HEK293 (cell line): ENCODE measurements around the gene NKAPL.
A peak's percentile ranks its signal among the peaks of the same experiment; 100 is the strongest.

Experiments used
- CTCF ChIA-PET: fragments of 350-600 bp; formaldehyde crosslinking; extraction: SDS; loops from one replicate; lab custom pipeline; 2021; ENCODE audit warnings: antibody characterized with exemption; lab: Yijun Ruan, JAX
- POLR2A ChIA-PET: fragments of 300-600 bp; formaldehyde crosslinking; extraction: SDS; loops from one replicate; lab custom pipeline; 2020; ENCODE audit warnings: antibody characterized with exemption, inconsistent platforms; lab: Yijun Ruan, JAX
- H3K27ac ChIP-seq: fragments of 200-500 bp; sonication (Bioruptor generic); 2 replicates; pipeline ENCODE4 v1.5.1; 2014; ENCODE audit warnings: low read depth, low read length, control low read depth, inconsistent platforms; ENCODE audit errors: extremely low read depth
- H3K36me3 ChIP-seq, 2 experiments: fragments of 200-500 bp in 1 of 2; sonication (Bioruptor generic) in 1 of 2; 1 replicate in 1 of 2; 2 replicates in 1 of 2; pipeline ENCODE4 v1.5.1; 2014 to 2017; ENCODE audit warnings: inconsistent platforms in 2 of 2, low read length in 2 of 2; ENCODE audit not compliant: control insufficient read depth in 2 of 2, insufficient read depth in 1 of 2
- H3K4me1 ChIP-seq: fragments of 200-500 bp; sonication (Bioruptor generic); 2 replicates; pipeline ENCODE4 v1.5.1; 2014; ENCODE audit warnings: mild to moderate bottlenecking, low read length, inconsistent platforms; ENCODE audit not compliant: control insufficient read depth, insufficient read depth
- H3K4me3 ChIP-seq: 2 replicates; pipeline ENCODE4 v1.5.1; 2011; ENCODE audit warnings: low read depth, mild to moderate bottlenecking, control low read depth, low read length, moderate library complexity
- H3K9me3 ChIP-seq: fragments of 200-500 bp; sonication (Bioruptor generic); 2 replicates; pipeline ENCODE4 v1.5.1; 2014; ENCODE audit warnings: low read depth, low read length, inconsistent platforms; ENCODE audit not compliant: control insufficient read depth, insufficient read depth
- INSM2 ChIP-seq: fragments of 450-650 bp; formaldehyde crosslinking; IDR thresholded peaks from 2 replicates; pipeline ENCODE4 v1.5.1; 2016; ENCODE audit warnings: missing biosample characterization, missing genetic modification characterization
- PRDM1 ChIP-seq: fragments of 450-650 bp; formaldehyde crosslinking; IDR thresholded peaks from 2 replicates; pipeline ENCODE4; 2016; ENCODE audit warnings: missing biosample characterization, missing genetic modification characterization
- PRDM4 ChIP-seq: fragments of 450-650 bp; formaldehyde crosslinking; IDR thresholded peaks from 2 replicates; pipeline ENCODE4 v1.5.1; 2017; ENCODE audit warnings: missing biosample characterization, missing genetic modification characterization
- SETDB1 ChIP-seq: IDR thresholded peaks from one replicate; pipeline ENCODE4 v1.6.1; 2017; ENCODE audit warnings: mild to moderate bottlenecking, low read length, moderate library complexity, mixed read lengths; ENCODE audit not compliant: insufficient read length
- SP3 ChIP-seq: fragments of 450-650 bp; formaldehyde crosslinking; IDR thresholded peaks from 2 replicates; pipeline ENCODE4 v1.5.1; 2016; ENCODE audit warnings: missing biosample characterization, missing genetic modification characterization
- ZFP41 ChIP-seq: fragments of 450-650 bp; formaldehyde crosslinking; IDR thresholded peaks from 2 replicates; pipeline ENCODE4 v1.5.1; 2016; ENCODE audit warnings: missing biosample characterization, missing genetic modification characterization, borderline replicate concordance
- ZFP69B ChIP-seq: fragments of 450-650 bp; formaldehyde crosslinking; IDR thresholded peaks from 2 replicates; pipeline ENCODE4 v1.5.1; 2016; ENCODE audit warnings: missing biosample characterization, missing genetic modification characterization
- ZNF132 ChIP-seq: fragments of 450-650 bp; formaldehyde crosslinking; IDR thresholded peaks from 2 replicates; pipeline ENCODE4 v1.5.1; 2017; ENCODE audit warnings: missing biosample characterization, missing genetic modification characterization, borderline replicate concordance
- ZNF133 ChIP-seq: fragments of 450-650 bp; formaldehyde crosslinking; IDR thresholded peaks from 2 replicates; pipeline ENCODE4 v1.5.1; 2016; ENCODE audit warnings: missing biosample characterization, missing genetic modification characterization
- ZNF140 ChIP-seq: fragments of 450-650 bp; formaldehyde crosslinking; IDR thresholded peaks from 2 replicates; pipeline ENCODE4 v1.5.1; 2016; ENCODE audit warnings: missing biosample characterization, missing genetic modification characterization
- ZNF157 ChIP-seq: fragments of 450-650 bp; formaldehyde crosslinking; IDR thresholded peaks from 2 replicates; pipeline ENCODE4 v1.5.1; 2016; ENCODE audit warnings: missing biosample characterization, missing genetic modification characterization
- ZNF2 ChIP-seq: fragments of 450-650 bp; formaldehyde crosslinking; IDR thresholded peaks from 2 replicates; pipeline ENCODE4 v1.5.1; 2016; ENCODE audit warnings: missing biosample characterization, missing genetic modification characterization
- ZNF280C ChIP-seq: fragments of 450-650 bp; formaldehyde crosslinking; IDR thresholded peaks from 2 replicates; pipeline ENCODE4 v1.5.1; 2016; ENCODE audit warnings: missing biosample characterization, missing genetic modification characterization
- ZNF354C ChIP-seq: fragments of 450-650 bp; formaldehyde crosslinking; IDR thresholded peaks from 2 replicates; pipeline ENCODE4 v1.5.1; 2016; ENCODE audit warnings: missing biosample characterization, missing genetic modification characterization, low read depth, borderline replicate concordance
- ZNF362 ChIP-seq: fragments of 450-650 bp; formaldehyde crosslinking; IDR thresholded peaks from 2 replicates; pipeline ENCODE4 v1.5.1; 2016; ENCODE audit warnings: missing biosample characterization, missing genetic modification characterization
- ZNF529 ChIP-seq: fragments of 450-650 bp; formaldehyde crosslinking; IDR thresholded peaks from 2 replicates; pipeline ENCODE4 v1.5.1; 2017; ENCODE audit warnings: missing genetic modification characterization, missing biosample characterization; ENCODE audit not compliant: insufficient replicate concordance
- ZNF530 ChIP-seq: fragments of 450-650 bp; formaldehyde crosslinking; IDR thresholded peaks from 2 replicates; pipeline ENCODE4 v1.5.1; 2016; ENCODE audit warnings: low read depth, missing biosample characterization, missing genetic modification characterization
- ZNF561 ChIP-seq: fragments of 450-650 bp; IDR thresholded peaks from 2 replicates; pipeline ENCODE4 v1.5.1; 2018; ENCODE audit warnings: missing biosample characterization, missing genetic modification characterization, borderline replicate concordance
- ZNF660 ChIP-seq: fragments of 450-650 bp; IDR thresholded peaks from 2 replicates; pipeline ENCODE4 v1.5.1; 2018; ENCODE audit warnings: missing biosample characterization, mild to moderate bottlenecking, missing genetic modification characterization
- ZNF707 ChIP-seq: fragments of 450-650 bp; formaldehyde crosslinking; IDR thresholded peaks from 2 replicates; pipeline ENCODE4 v1.5.1; 2016; ENCODE audit warnings: missing biosample characterization, missing genetic modification characterization
- TF ChIP-seq, protein P1 (sequence below): fragments of 450-650 bp; formaldehyde crosslinking; IDR thresholded peaks from 2 replicates; pipeline ENCODE4 v1.5.1; 2016; ENCODE audit warnings: missing biosample characterization, missing genetic modification characterization
- TF ChIP-seq, protein P2 (sequence below): fragments of 450-650 bp; formaldehyde crosslinking; IDR thresholded peaks from 2 replicates; pipeline ENCODE4 v1.5.1; 2016; ENCODE audit warnings: missing biosample characterization, missing genetic modification characterization

NKAPL gene

DNA sequence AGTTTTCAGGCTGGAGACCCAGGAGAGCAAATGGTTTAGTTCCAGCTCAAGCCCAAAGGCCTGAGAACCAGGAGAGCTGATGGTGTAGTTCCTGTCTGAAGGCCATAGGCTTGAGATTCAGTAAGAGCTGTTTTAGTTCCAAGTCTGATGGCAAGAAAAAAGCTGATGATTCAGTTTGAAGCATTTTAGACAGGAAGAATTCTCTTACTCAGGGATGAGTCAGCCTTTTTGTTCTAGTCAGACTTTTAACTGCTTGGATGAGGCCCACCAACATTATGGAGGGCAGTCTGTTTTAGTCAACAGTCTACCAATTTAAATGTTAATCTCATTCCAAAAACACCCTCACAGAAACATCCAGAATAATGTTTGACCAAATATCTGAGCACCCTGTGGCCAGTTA is 10.4 kb downstream of the NKAPL start (continued):
- peak; percentile 70; the same call in 1 of the 2 replicates for TF ChIP-seq ZNF362
- TF ChIP-seq SETDB1 = no peak
- no peak for TF ChIP-seq ZNF132 (tag by site-specific recombination)

DNA sequence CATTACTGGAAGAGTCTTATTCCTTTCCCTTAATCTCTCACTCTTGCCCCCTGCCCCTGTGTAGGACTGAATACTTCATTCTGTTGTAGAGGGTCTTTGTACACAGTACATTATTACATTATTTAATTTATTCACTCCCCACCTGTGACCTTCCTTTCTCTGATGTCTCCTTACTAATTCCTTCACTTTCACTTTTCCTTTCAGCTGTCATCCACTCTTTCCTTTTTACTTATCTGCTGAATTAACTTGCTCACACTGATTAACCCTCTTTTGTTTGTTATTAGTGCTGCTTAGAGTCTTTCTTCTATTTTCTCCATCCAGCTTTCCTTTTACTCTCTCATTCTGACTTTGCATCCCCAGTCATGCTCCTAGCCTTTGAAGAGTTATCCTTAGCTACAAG is 15.8 kb downstream of the NKAPL start:
- Histone ChIP-seq H3K36me3 (peaks cover 28 to 65% of the 10 kb centered on the region in 2 experiments), H3K4me1 (no peaks in the 10 kb centered on the region), H3K27ac (no peak overlapping the region), H3K9me3 (no peaks in the 10 kb centered on the region), H3K4me3 (no peak overlapping the region)
- ChIA-PET CTCF (interaction anchor here (1.3 kb wide), 1 partner anchor 81 kb away, joined by 4 read pairs; no protein-coding TSS in a partner anchor), POLR2A (interaction anchor here (1.3 to 1.7 kb wide), 2 partner anchors 8 to 61 kb away, joined by 4 to 7 read pairs; partner anchors contain the start of gene ZSCAN26)
- TF ChIP-seq PRDM1 = peak; percentile 97
- no peak for TF ChIP-seq PRDM4 (tag by site-specific recombination)

DNA sequence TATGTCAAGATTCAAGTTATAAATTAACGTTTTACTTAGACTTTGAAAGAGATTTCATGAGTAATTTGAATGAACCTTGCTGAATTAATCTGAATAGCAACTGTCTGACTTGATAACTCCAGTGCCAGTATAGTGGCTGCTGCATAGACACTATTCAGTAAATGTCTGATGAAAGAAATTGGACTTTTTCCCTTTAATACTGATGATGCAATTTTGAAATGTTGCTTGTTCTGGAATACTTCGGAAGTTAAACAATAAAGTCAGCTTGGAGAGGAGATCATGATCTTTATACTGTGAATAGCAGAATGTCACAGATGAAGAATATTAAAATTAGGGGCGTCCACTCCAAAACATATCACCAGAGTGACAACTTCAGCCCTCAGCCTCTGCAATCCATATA is 18.6 kb downstream of the NKAPL start:
- POLR2A ChIA-PET = interaction anchor here (0.6 to 1.5 kb wide), 2 partner anchors 11 to 680 kb away, joined by 5 to 6 read pairs; partner anchors contain the start of gene ZSCAN26
- CTCF ChIA-PET = interaction anchor here (0.6 to 1.8 kb wide), 2 partner anchors 78 to 1133 kb away, joined by 6 to 7 read pairs; no protein-coding TSS in a partner anchor
- Histone ChIP-seq H3K27ac (no peak overlapping the region), H3K4me1 (no peaks in the 10 kb centered on the region), H3K4me3 (no peak overlapping the region), H3K36me3 (peaks cover 23 to 51% of the 10 kb centered on the region in 2 experiments), H3K9me3 (no peaks in the 10 kb centered on the region)
- no peak for TF ChIP-seq ZNF133 (tag by site-specific recombination)
- no peak for TF ChIP-seq ZNF660
- no peak for TF ChIP-seq ZNF140
- TF ChIP-seq ZNF561 = no peak
- TF ChIP-seq, protein P1, sequence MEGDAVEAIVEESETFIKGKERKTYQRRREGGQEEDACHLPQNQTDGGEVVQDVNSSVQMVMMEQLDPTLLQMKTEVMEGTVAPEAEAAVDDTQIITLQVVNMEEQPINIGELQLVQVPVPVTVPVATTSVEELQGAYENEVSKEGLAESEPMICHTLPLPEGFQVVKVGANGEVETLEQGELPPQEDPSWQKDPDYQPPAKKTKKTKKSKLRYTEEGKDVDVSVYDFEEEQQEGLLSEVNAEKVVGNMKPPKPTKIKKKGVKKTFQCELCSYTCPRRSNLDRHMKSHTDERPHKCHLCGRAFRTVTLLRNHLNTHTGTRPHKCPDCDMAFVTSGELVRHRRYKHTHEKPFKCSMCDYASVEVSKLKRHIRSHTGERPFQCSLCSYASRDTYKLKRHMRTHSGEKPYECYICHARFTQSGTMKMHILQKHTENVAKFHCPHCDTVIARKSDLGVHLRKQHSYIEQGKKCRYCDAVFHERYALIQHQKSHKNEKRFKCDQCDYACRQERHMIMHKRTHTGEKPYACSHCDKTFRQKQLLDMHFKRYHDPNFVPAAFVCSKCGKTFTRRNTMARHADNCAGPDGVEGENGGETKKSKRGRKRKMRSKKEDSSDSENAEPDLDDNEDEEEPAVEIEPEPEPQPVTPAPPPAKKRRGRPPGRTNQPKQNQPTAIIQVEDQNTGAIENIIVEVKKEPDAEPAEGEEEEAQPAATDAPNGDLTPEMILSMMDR (tag by site-specific recombination) = no peak
- no peak for TF ChIP-seq SP3 (tag by site-specific recombination)
- no peak for TF ChIP-seq ZNF354C (tag by site-specific recombination)
- TF ChIP-seq ZFP41 = no peak
- no peak for TF ChIP-seq ZFP69B
- TF ChIP-seq, protein P2, sequence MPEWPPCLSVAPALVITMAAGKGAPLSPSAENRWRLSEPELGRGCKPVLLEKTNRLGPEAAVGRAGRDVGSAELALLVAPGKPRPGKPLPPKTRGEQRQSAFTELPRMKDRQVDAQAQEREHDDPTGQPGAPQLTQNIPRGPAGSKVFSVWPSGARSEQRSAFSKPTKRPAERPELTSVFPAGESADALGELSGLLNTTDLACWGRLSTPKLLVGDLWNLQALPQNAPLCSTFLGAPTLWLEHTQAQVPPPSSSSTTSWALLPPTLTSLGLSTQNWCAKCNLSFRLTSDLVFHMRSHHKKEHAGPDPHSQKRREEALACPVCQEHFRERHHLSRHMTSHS (tag by site-specific recombination) = no peak
- no peak for TF ChIP-seq ZNF530 (tag by site-specific recombination)
- TF ChIP-seq ZNF707 (tag by site-specific recombination) = no peak
- no peak for TF ChIP-seq ZNF157 (tag by site-specific recombination)
- no peak for TF ChIP-seq ZNF2 (tag by site-specific recombination)
- TF ChIP-seq INSM2 (tag by site-specific recombination) = no peak
- TF ChIP-seq ZNF529 (tag by site-specific recombination) = no peak
- TF ChIP-seq ZNF280C (tag by site-specific recombination) = no peak
